HepG2 (cell line): ENCODE results near the gene PCNT. TPM values are rescaled to one million over a fixed set of nuclear protein-coding genes. Genes with fewer than 3 reads are reported as not detected.

ENCODE experiments used
- CREB1 ChIP-seq, 2 experiments: fragments of 450-650 bp in 1 of 2; IDR thresholded peaks; 2 replicates each; pipeline ENCODE4 v1.6.1; 2016 to 2017; ENCODE audit warnings: control low read depth in 1 of 2, mild to moderate bottlenecking in 1 of 2, missing compliant biosample characterization in 1 of 2, missing genetic modification characterization in 1 of 2
- HNRNPUL1 ChIP-seq: fragments of 200-400 bp; formaldehyde crosslinking; IDR thresholded peaks from 2 replicates; pipeline ENCODE4 v1.6.1; 2017; ENCODE audit warnings: low read depth, mild to moderate bottlenecking, low read length, moderate library complexity
- KAT8 ChIP-seq: IDR thresholded peaks from 2 replicates; pipeline ENCODE4 v1.6.1; 2016; ENCODE audit warnings: missing genetic modification reagents, missing compliant biosample characterization
- KLF16 ChIP-seq, 2 experiments: sonication (generic) in 1 of 2; formaldehyde crosslinking in 1 of 2; IDR thresholded peaks; 2 replicates each; pipeline versions ENCODE4 v1.6.1 to v1.8.0; 2016 to 2023; ENCODE audit warnings: missing genetic modification reagents in 2 of 2, missing compliant biosample characterization in 1 of 2
- PRMT3 ChIP-seq: sonication (generic); formaldehyde crosslinking; IDR thresholded peaks from 2 replicates; pipeline ENCODE4 v1.8.1; 2022; ENCODE audit warnings: low read depth, mild to moderate bottlenecking, moderate library complexity, missing genetic modification reagents, borderline replicate concordance
- RARG ChIP-seq: sonication (generic); formaldehyde crosslinking; IDR thresholded peaks from 2 replicates; pipeline ENCODE4 v1.4.0; 2020; ENCODE audit warnings: low read depth, mild to moderate bottlenecking, missing genetic modification reagents
- SALL2 ChIP-seq: sonication (generic); formaldehyde crosslinking; IDR thresholded peaks from 2 replicates; pipeline ENCODE4 v1.8.1; 2023; ENCODE audit warnings: mild to moderate bottlenecking, missing genetic modification reagents, inconsistent platforms
- SP4 ChIP-seq: sonication (generic); formaldehyde crosslinking; IDR thresholded peaks from 2 replicates; pipeline ENCODE4 v1.8.1; 2023; ENCODE audit warnings: mild to moderate bottlenecking, missing genetic modification reagents
- ZNF224 ChIP-seq: sonication (generic); formaldehyde crosslinking; IDR thresholded peaks from 2 replicates; pipeline ENCODE4 v1.5.0; 2020; ENCODE audit warnings: mild to moderate bottlenecking, missing genetic modification reagents
- ZNF274 ChIP-seq: sonication (generic); formaldehyde crosslinking; IDR thresholded peaks from 2 replicates; pipeline ENCODE4 v1.5.1; 2020; ENCODE audit warnings: mild to moderate bottlenecking, missing genetic modification reagents
- ZNF33B ChIP-seq: sonication (generic); formaldehyde crosslinking; IDR thresholded peaks from 2 replicates; pipeline ENCODE4 v1.5.1; 2020; ENCODE audit warnings: mild to moderate bottlenecking, missing genetic modification reagents
- ZNF503 ChIP-seq: sonication (generic); formaldehyde crosslinking; IDR thresholded peaks from 2 replicates; pipeline ENCODE4 v1.4.0; 2020; ENCODE audit warnings: missing genetic modification reagents
- ZNF580 ChIP-seq: IDR thresholded peaks from 2 replicates; pipeline ENCODE4 v1.6.1; 2016; ENCODE audit warnings: low read depth, borderline replicate concordance
- ZNF678 ChIP-seq: sonication (generic); formaldehyde crosslinking; IDR thresholded peaks from 2 replicates; pipeline ENCODE4 v1.4.0; 2020; ENCODE audit warnings: mild to moderate bottlenecking, missing genetic modification reagents
- ZNF788 ChIP-seq: sonication (generic); formaldehyde crosslinking; IDR thresholded peaks from 2 replicates; pipeline ENCODE4 v1.5.0; 2020; ENCODE audit warnings: mild to moderate bottlenecking, missing genetic modification reagents, borderline replicate concordance
- ZNF816 ChIP-seq: sonication (generic); formaldehyde crosslinking; IDR thresholded peaks from 2 replicates; pipeline ENCODE4 v1.8.0; 2022; ENCODE audit warnings: missing genetic modification reagents, mild to moderate bottlenecking, borderline replicate concordance
- polyA plus RNA-seq, 8 experiments: library from polyadenylated mRNA; depleted of rRNA in 3 of 8; stranded (reverse) in 7 of 8; unstranded in 1 of 8; fragments of >200 nt; fragmentation: Illumina TruSeq in 4 of 8; extraction: Trizol in 4 of 8; gene quantifications; 2 replicates each; pipeline versions ENCODE4 v1.2.1 to v1.2.3, GENCODE V29; 2011 to 2016; ENCODE audit warnings: low read depth in 4 of 8, missing spikeins in 1 of 8, mixed read lengths in 1 of 8; ENCODE audit not compliant: insufficient read depth in 1 of 8
- total RNA-seq, 5 experiments: library from RNA; depleted of rRNA; stranded (reverse); fragments of >200 nt; fragmentation: Illumina TruSeq; extraction: Trizol; gene quantifications; 2 replicates each; pipeline ENCODE4 v1.2.3, GENCODE V29; 2016; ENCODE audit warnings: low read depth in 1 of 5
- TF ChIP-seq, protein P1 (sequence below): sonication (generic); formaldehyde crosslinking; IDR thresholded peaks from 2 replicates; pipeline ENCODE4 v1.5.0; 2020; ENCODE audit warnings: mild to moderate bottlenecking, missing genetic modification reagents
- TF ChIP-seq, protein P2 (sequence below): IDR thresholded peaks from 2 replicates; pipeline ENCODE4 v1.6.1; 2018; ENCODE audit warnings: missing genetic modification reagents
- TF ChIP-seq, protein P3 (sequence below): sonication (generic); formaldehyde crosslinking; IDR thresholded peaks from 2 replicates; pipeline ENCODE4 v1.5.1; 2020; ENCODE audit warnings: missing genetic modification reagents, mild to moderate bottlenecking, borderline replicate concordance
- TF ChIP-seq, protein P4 (sequence below): sonication (generic); formaldehyde crosslinking; IDR thresholded peaks from 2 replicates; pipeline ENCODE4 v1.4.0; 2020; ENCODE audit warnings: missing genetic modification reagents

Gene PCNT
- total and polyA plus RNA-seq, 2 of the 13 experiments (the other 11 are each of a cell fraction or from before 2014, with no cell fraction given): 5.6 to 12.4 TPM

GRCh38 chr21:46324390-46325072 is 575 bp downstream of the PCNT start (continued):
- TF ChIP-seq ZNF503: 0 out of 2 replicates have a peak, but pooled peaks have one; percentile 42
- no peak for TF ChIP-seq PRMT3
- TF ChIP-seq HNRNPUL1: no peak
- TF ChIP-seq ZNF816: peak; percentile 67; the same call in 1 of the 2 replicates
- TF ChIP-seq ZNF788 (CRISPR knock-in tag): 0 out of 2 replicates have a peak, but pooled peaks have one; percentile 36
- peak; percentile 42; the same call in 1 of the 2 replicates for TF ChIP-seq SALL2 (CRISPR knock-in tag)
- TF ChIP-seq, protein P1, sequence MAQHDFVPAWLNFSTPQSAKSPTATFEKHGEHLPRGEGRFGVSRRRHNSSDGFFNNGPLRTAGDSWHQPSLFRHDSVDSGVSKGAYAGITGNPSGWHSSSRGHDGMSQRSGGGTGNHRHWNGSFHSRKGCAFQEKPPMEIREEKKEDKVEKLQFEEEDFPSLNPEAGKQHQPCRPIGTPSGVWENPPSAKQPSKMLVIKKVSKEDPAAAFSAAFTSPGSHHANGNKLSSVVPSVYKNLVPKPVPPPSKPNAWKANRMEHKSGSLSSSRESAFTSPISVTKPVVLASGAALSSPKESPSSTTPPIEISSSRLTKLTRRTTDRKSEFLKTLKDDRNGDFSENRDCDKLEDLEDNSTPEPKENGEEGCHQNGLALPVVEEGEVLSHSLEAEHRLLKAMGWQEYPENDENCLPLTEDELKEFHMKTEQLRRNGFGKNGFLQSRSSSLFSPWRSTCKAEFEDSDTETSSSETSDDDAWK (CRISPR knock-in tag): no peak
- no peak for TF ChIP-seq ZNF678 (CRISPR knock-in tag)
- TF ChIP-seq ZNF580 (CRISPR knock-in tag): no peak
- TF ChIP-seq, protein P2, sequence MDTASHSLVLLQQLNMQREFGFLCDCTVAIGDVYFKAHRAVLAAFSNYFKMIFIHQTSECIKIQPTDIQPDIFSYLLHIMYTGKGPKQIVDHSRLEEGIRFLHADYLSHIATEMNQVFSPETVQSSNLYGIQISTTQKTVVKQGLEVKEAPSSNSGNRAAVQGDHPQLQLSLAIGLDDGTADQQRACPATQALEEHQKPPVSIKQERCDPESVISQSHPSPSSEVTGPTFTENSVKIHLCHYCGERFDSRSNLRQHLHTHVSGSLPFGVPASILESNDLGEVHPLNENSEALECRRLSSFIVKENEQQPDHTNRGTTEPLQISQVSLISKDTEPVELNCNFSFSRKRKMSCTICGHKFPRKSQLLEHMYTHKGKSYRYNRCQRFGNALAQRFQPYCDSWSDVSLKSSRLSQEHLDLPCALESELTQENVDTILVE (CRISPR knock-in tag): no peak
- TF ChIP-seq ZNF274 (CRISPR knock-in tag): 0 out of 2 replicates have a peak, but pooled peaks have one; percentile 2
- TF ChIP-seq, protein P3, sequence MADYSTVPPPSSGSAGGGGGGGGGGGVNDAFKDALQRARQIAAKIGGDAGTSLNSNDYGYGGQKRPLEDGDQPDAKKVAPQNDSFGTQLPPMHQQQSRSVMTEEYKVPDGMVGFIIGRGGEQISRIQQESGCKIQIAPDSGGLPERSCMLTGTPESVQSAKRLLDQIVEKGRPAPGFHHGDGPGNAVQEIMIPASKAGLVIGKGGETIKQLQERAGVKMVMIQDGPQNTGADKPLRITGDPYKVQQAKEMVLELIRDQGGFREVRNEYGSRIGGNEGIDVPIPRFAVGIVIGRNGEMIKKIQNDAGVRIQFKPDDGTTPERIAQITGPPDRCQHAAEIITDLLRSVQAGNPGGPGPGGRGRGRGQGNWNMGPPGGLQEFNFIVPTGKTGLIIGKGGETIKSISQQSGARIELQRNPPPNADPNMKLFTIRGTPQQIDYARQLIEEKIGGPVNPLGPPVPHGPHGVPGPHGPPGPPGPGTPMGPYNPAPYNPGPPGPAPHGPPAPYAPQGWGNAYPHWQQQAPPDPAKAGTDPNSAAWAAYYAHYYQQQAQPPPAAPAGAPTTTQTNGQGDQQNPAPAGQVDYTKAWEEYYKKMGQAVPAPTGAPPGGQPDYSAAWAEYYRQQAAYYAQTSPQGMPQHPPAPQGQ (CRISPR knock-in tag): no peak
- no peak for TF ChIP-seq SP4 (CRISPR knock-in tag)
- TF ChIP-seq ZNF224 (CRISPR knock-in tag): 0 out of 2 replicates have a peak, but pooled peaks have one; percentile 44
- TF ChIP-seq ZNF33B (CRISPR knock-in tag): no peak
- TF ChIP-seq RARG (CRISPR knock-in tag): no peak
- peak in 1 of 2 experiments; percentile 35; a peak in 1 of 4 replicates for TF ChIP-seq KLF16 (CRISPR knock-in tag; IDR thresholded peaks at IDR 0.05)
- TF ChIP-seq, protein P4, sequence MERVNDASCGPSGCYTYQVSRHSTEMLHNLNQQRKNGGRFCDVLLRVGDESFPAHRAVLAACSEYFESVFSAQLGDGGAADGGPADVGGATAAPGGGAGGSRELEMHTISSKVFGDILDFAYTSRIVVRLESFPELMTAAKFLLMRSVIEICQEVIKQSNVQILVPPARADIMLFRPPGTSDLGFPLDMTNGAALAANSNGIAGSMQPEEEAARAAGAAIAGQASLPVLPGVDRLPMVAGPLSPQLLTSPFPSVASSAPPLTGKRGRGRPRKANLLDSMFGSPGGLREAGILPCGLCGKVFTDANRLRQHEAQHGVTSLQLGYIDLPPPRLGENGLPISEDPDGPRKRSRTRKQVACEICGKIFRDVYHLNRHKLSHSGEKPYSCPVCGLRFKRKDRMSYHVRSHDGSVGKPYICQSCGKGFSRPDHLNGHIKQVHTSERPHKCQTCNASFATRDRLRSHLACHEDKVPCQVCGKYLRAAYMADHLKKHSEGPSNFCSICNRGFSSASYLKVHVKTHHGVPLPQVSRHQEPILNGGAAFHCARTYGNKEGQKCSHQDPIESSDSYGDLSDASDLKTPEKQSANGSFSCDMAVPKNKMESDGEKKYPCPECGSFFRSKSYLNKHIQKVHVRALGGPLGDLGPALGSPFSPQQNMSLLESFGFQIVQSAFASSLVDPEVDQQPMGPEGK (CRISPR knock-in tag): peak; percentile 32; the same call in 1 of the 2 replicates
- no peak for TF ChIP-seq CREB1 (IDR thresholded peaks at IDR 0.05)
- no peak for TF ChIP-seq CREB1 (CRISPR knock-in tag; IDR thresholded peaks at IDR 0.05)
- TF ChIP-seq KAT8 (CRISPR knock-in tag): no peak
